ENCODE results near the gene FAM83E. TPM values are rescaled to one million over a fixed set of nuclear protein-coding genes. Genes with fewer than 3 reads are reported as not detected.
A peak's percentile ranks its signal among the peaks of the same experiment; 100 is the strongest.

Gene FAM83E
- total and polyA plus RNA-seq, 8 donors: 1.2 to 3.4 (median 2.6) TPM

GRCh38 chr19:48629599-48630295 lies 14.9 kb upstream of the FAM83E start:
- DNase-seq: peak in 4 of 6 donors; percentile 48 to 82 (median 64)
- Histone ChIP-seq H3K27ac (no peak overlapping the region), H3K4me3 (no peak overlapping the region), H3K27me3 (no peaks in the 10 kb centered on the region), H3K36me3 (peaks cover 0 to 11% (median 0%) of the 10 kb centered on the region in 3 donors), H3K4me1 (peaks cover 11 to 16% (median 14%) of the 10 kb centered on the region in 3 donors), H3K9me3 (no peaks in the 10 kb centered on the region)
- no peak for ATAC-seq
- no peak for FAIRE-seq
- WGBS, 2 donors: 79 to 81% methylated on average over 47 to 48 of the region's 48 CpGs
- no peak for TF ChIP-seq CTCF (IDR thresholded peaks at IDR 0.05)
- intact Hi-C loops (cut with DNase I): no loop called here

DNA sequence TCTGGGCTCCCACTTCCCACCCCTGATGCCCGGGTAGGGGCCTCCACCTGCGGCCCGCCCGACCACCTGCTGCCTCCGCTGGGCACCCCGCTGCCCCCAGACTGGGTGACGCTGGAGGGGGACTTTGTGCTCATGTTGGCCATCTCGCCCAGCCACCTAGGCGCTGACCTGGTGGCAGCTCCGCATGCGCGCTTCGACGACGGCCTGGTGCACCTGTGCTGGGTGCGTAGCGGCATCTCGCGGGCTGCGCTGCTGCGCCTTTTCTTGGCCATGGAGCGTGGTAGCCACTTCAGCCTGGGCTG lies 14.4 kb upstream of the FAM83E start:
- FAIRE-seq (no peak), DNase-seq (peak in 2 of 6 donors; percentile 54 to 60), ATAC-seq (no peak)
- no peak overlapping the region for H3K4me3 ChIP-seq
- peaks cover 0 to 11% (median 0%) of the 10 kb centered on the region in 3 donors for H3K36me3 ChIP-seq
- peaks cover 10 to 15% (median 12%) of the 10 kb centered on the region in 3 donors for H3K4me1 ChIP-seq
- no peak for TF ChIP-seq CTCF (IDR thresholded peaks at IDR 0.05)
- 94 to 95% methylated on average over 22 of the region's 22 CpGs for WGBS, 2 donors
- intact Hi-C loops (cut with DNase I): no loop called here
- no peaks in the 10 kb centered on the region for H3K9me3 ChIP-seq
- H3K27me3 ChIP-seq: no peaks in the 10 kb centered on the region
- H3K27ac ChIP-seq: no peak overlapping the region

DNA sequence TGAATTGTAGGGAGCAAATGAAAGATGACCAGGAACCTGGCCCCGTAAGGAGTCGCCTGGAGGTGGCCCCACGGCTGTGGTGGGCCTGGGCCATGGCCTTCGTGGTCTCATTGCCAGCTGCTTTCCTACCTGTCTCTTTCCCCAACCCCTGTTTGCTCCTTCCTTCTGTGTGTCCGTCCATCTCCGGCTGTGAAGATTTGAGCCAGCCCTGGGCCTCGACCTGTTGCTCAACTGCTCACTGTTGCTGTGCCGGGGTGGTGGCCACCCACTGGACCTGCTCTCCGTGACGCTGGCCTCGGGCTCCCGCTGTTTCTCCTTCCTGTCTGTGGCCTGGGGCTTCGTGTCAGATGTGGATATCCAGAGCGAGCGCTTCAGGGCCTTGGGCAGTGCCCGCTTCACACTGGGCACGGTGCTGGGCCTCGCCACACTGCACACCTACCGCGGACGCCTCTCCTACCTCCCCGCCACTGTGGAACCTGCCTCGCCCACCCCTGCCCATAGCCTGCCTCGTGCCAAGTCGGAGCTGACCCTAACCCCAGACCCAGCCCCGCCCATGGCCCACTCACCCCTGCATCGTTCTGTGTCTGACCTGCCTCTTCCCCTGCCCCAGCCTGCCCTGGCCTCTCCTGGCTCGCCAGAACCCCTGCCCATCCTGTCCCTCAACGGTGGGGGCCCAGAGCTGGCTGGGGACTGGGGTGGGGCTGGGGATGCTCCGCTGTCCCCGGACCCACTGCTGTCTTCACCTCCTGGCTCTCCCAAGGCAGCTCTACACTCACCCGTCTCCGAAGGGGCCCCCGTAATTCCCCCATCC lies 13.8 kb upstream of the FAM83E start:
- Histone ChIP-seq H3K27ac (no peak overlapping the region), H3K4me1 (peaks cover 5 to 9% (median 8%) of the 10 kb centered on the region in 3 donors), H3K36me3 (peaks cover 0 to 11% (median 0%) of the 10 kb centered on the region in 3 donors), H3K9me3 (no peaks in the 10 kb centered on the region), H3K4me3 (no peak overlapping the region), H3K27me3 (no peaks in the 10 kb centered on the region)
- no peak for TF ChIP-seq CTCF (IDR thresholded peaks at IDR 0.05)
- 84% methylated on average over 34 of the region's 34 CpGs for WGBS, 2 donors
- ATAC-seq (no peak), FAIRE-seq (no peak), DNase-seq (peak in 4 of 6 donors; percentile 19 to 85 (median 57))
- intact Hi-C loops (cut with DNase I): no loop called here

- Histone ChIP-seq H3K27ac (no peak overlapping the region), H3K27me3 (no peaks in the 10 kb centered on the region), H3K4me3 (no peak overlapping the region), H3K4me1 (peaks cover 0 to 9% (median 1%) of the 10 kb centered on the region in 3 donors), H3K9me3 (no peaks in the 10 kb centered on the region), H3K36me3 (peaks cover 0 to 11% (median 0%) of the 10 kb centered on the region in 3 donors)
- WGBS, 2 donors: 85 to 91% methylated on average over 17 of the region's 17 CpGs
- DNase-seq: peak in 1 of 6 donors; percentile 58
- ATAC-seq: no peak
- no peak for TF ChIP-seq CTCF (IDR thresholded peaks at IDR 0.05)
- intact Hi-C loops (cut with DNase I): no loop called here
- no peak for FAIRE-seq
Observed at GRCh38 chr19:48627865-48628314, 13.0 kb upstream of the FAM83E start.
